Ishikawa (cell line): ENCODE results near the gene LIMD2.
A peak's percentile ranks its signal among the peaks of the same experiment; 100 is the strongest.

Source experiments
- CEBPB ChIP-seq: IDR thresholded peaks from 2 replicates; pipeline ENCODE4 v1.6.1; 2012
- CREB1 ChIP-seq: IDR thresholded peaks from 2 replicates; pipeline ENCODE4 v1.6.1; 2012; ENCODE audit warnings: low read depth
- EGR1 ChIP-seq: IDR thresholded peaks from 2 replicates; pipeline ENCODE4 v1.6.1; 2012
- EP300 ChIP-seq: IDR thresholded peaks from 2 replicates; pipeline ENCODE4 v1.6.1; 2012; ENCODE audit warnings: borderline replicate concordance
- FOXM1 ChIP-seq: IDR thresholded peaks from 2 replicates; pipeline ENCODE4 v1.6.1; 2012; ENCODE audit warnings: low read depth, borderline replicate concordance
- NFIC ChIP-seq: IDR thresholded peaks from 2 replicates; pipeline ENCODE4 v1.6.1; 2012
- RAD21 ChIP-seq: IDR thresholded peaks from 2 replicates; pipeline ENCODE4 v1.6.1; 2012; ENCODE audit warnings: low read depth
- TAF1 ChIP-seq: IDR thresholded peaks from 2 replicates; pipeline ENCODE4 v1.6.1; 2012; ENCODE audit warnings: low read depth, mild to moderate bottlenecking
- TCF12 ChIP-seq: IDR thresholded peaks from 2 replicates; pipeline ENCODE4 v1.6.1; 2012; ENCODE audit warnings: low read depth
- TEAD4 ChIP-seq: IDR thresholded peaks from 2 replicates; pipeline ENCODE4 v1.6.1; 2012
- YY1 ChIP-seq: IDR thresholded peaks from 2 replicates; pipeline ENCODE4 v1.6.1; 2012; ENCODE audit warnings: low read depth
- ZBTB7A ChIP-seq: IDR thresholded peaks from 2 replicates; pipeline ENCODE4 v1.6.1; 2012; ENCODE audit warnings: low read depth
- TF ChIP-seq, protein P1 (sequence below): IDR thresholded peaks from 2 replicates; pipeline ENCODE4 v1.6.1; 2012; ENCODE audit warnings: low read depth, mild to moderate bottlenecking
- TF ChIP-seq, protein P2 (sequence below): IDR thresholded peaks from 2 replicates; pipeline ENCODE4 v1.6.1; 2012
- TF ChIP-seq, protein P3 (sequence below): IDR thresholded peaks from 2 replicates; pipeline ENCODE4 v1.6.1; 2012

Gene LIMD2

DNA sequence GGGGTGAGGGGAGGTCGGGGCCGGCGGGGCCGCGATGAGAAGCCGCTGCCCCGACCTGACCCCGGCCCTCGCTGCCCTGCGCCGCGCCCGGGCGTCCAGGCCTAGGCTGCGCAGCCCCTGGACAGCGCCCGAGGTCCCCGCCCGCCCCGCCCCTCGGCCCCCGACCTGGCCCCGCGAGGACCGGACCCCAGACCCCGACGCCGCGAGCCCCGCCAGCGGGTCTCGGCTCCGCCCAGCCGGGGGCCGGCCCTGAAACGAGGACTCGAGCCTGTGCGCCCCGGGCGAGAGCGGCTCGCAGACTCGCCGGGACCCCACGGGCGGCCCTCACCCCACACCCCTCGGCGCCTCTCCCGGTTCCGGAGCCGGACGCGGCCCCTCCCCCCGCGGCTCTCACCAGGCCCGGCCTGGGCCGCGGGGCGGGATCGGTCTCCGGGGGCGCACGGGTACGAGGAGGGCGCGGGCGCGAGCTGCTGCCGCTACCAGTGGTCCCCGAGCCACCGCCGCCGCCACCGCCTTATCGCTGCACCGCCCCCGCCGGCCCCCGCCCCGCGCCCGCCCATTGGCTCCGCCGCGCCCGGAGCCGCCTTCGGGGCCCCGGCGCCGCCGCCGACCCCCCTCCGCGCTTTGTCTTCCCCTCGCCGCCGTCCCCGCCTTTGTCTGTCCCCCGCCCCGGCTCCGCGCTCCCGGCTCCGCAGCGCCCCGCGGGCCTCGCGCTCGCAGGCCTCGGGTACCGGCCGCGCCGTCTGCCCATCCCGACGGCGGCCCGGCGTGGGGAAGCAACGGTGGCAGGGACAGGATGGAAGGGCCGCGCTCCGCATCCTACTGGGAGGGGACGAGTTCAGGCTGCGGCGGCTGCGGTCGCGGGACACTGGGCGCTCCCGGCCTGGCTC lies at the start of gene LIMD2:
TSS of gene LIMD2 (minus strand) at position 488 of the 890 bp plus-strand sequence. CDS start 827 bp downstream, outside the sequence.
- TF ChIP-seq, protein P1, sequence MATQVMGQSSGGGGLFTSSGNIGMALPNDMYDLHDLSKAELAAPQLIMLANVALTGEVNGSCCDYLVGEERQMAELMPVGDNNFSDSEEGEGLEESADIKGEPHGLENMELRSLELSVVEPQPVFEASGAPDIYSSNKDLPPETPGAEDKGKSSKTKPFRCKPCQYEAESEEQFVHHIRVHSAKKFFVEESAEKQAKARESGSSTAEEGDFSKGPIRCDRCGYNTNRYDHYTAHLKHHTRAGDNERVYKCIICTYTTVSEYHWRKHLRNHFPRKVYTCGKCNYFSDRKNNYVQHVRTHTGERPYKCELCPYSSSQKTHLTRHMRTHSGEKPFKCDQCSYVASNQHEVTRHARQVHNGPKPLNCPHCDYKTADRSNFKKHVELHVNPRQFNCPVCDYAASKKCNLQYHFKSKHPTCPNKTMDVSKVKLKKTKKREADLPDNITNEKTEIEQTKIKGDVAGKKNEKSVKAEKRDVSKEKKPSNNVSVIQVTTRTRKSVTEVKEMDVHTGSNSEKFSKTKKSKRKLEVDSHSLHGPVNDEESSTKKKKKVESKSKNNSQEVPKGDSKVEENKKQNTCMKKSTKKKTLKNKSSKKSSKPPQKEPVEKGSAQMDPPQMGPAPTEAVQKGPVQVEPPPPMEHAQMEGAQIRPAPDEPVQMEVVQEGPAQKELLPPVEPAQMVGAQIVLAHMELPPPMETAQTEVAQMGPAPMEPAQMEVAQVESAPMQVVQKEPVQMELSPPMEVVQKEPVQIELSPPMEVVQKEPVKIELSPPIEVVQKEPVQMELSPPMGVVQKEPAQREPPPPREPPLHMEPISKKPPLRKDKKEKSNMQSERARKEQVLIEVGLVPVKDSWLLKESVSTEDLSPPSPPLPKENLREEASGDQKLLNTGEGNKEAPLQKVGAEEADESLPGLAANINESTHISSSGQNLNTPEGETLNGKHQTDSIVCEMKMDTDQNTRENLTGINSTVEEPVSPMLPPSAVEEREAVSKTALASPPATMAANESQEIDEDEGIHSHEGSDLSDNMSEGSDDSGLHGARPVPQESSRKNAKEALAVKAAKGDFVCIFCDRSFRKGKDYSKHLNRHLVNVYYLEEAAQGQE, result peak; percentile 57
- TF ChIP-seq, protein P2, sequence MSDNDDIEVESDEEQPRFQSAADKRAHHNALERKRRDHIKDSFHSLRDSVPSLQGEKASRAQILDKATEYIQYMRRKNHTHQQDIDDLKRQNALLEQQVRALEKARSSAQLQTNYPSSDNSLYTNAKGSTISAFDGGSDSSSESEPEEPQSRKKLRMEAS, result 0 out of 2 replicates have a peak, but pooled peaks have one; percentile 22
- TF ChIP-seq ZBTB7A (peak; percentile 54; the same call in 1 of the 2 replicates), TCF12 (no peak), CREB1 (no peak)

DNA sequence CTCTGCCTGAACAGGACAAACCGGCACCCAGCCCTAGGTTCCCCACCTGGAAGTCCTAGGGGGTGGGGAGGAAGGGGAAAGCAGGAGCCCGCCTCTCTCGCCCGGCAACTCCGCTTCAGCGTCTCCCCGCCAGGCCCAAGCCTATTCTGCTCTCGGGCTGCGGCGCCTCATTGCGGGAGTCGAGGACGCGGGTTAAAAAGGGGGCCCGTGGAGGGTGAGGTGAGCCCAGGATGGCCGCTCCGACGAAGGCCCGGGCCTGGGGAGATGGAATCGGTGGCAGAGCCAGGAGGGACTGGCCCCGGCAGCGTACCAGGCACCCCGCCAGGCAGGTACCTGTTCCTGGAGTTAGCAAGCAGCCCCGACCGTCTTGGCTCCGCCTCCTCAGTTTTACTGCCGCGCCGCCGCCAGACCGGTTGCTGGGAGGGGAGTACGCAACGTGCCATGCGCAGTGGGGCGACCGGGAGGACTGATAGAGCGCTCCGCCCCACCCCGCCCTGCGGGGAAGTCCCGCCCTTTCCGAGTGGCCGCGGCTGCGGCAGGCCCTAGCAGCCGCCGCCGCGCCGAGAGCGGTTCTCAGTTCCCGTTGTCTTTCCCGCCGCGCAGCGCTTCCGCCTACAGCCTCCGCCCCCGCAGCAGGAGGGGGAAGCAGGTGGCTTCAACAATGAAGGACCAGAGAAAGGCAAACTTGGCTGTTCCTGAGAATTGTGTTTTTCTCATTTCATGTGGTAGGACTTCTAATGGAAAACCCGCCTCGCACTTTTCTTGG lies 41.7 kb upstream of the LIMD2 start, which contains the start of gene STRADA:
TSS of gene STRADA (minus strand) at position 392 of the 766 bp plus-strand sequence. CDS start 13,430 bp downstream, outside the sequence.
- TF ChIP-seq RAD21 (no peak), YY1 (no peak), CEBPB (no peak), NFIC (no peak), FOXM1 (0 out of 2 replicates have a peak, but pooled peaks have one; percentile 35), TCF12 (peak; percentile 48), EP300 (peak; percentile 28; the same call in 1 of the 2 replicates), TAF1 (peak; percentile 72; the same call in 1 of the 2 replicates), CREB1 (no peak), EGR1 (peak; percentile 94), TEAD4 (0 out of 2 replicates have a peak, but pooled peaks have one; percentile 0), ZBTB7A (0 out of 2 replicates have a peak, but pooled peaks have one; percentile 42)
- TF ChIP-seq, protein P2, result peak; percentile 88
- TF ChIP-seq, protein P3, sequence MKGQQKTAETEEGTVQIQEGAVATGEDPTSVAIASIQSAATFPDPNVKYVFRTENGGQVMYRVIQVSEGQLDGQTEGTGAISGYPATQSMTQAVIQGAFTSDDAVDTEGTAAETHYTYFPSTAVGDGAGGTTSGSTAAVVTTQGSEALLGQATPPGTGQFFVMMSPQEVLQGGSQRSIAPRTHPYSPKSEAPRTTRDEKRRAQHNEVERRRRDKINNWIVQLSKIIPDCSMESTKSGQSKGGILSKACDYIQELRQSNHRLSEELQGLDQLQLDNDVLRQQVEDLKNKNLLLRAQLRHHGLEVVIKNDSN, result no peak
- TF ChIP-seq, protein P1, result 0 out of 2 replicates have a peak, but pooled peaks have one; percentile 22

DNA sequence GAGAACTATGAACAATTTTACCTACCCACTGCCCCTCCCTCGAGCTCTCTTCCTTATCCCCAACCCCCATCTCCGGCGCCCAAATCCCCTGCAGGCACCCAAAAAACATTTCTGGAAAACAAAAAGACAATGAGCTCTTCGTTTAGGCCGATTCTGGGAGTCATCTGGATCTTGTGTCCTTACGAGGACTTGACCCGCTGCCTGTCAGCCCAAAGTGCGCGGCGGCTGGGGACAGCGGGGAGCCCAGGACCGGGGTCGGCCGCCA lies 41.1 kb upstream of the LIMD2 start:
- TF ChIP-seq EGR1, result no peak

DNA sequence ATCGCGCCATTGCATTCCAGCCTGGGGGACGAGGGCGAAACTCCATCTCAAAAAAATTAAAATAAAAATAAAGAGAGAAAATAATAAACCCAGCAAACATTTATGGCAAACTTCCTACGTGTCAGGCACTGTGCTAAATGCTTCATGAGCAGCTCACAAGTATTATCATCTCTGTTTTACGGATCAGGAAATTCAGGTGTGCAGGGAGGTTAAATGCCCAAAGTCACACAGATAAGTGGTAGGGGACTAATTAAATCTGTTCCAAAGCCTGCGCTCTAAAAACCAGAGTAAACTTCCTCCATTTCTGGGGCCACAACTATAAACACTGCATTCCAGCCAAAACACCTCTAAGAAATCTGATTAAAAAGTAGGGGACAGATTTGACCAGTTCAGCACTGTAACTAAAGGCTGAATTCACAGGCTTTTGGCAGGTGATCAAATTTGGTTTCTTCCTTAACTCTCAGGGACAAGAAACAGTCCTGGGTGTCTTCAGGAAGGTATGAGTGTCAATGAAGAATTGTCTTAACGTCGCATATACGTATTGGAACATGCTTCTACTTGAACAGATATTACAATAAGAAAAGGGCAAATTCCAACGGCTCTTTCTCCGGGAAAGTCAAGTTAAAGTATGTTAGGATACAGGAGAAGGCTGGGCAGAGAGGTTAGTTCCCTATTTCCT lies 40.7 kb upstream of the LIMD2 start:
- no peak for TF ChIP-seq TAF1
- no peak for TF ChIP-seq TCF12
- no peak for TF ChIP-seq CREB1

DNA sequence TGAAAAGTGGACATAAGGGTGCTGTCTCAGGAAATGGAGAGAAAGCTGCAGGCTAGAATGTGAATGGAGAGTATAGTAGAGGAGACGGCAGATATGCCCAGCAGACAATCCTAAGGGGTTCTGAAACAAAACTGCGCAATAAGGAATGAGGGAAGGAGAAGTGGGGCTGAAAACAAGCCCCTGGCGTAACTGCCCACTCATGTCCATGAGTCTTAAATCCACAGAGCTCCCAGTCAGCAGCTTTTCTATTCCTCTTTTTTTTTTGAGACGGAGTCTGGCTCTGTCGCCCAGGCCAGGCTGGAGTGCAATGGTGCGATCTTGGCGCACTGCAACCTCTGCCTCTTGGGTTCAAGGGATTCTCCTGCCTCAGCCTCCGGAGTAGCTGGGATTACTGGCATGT lies 35.8 kb upstream of the LIMD2 start:
- TF ChIP-seq EP300 (no peak), NFIC (no peak), TCF12 (no peak), TEAD4 (no peak), CEBPB (no peak), EGR1 (no peak), ZBTB7A (no peak), TAF1 (no peak), YY1 (no peak), FOXM1 (no peak)
- TF ChIP-seq, protein P1, result no peak
- TF ChIP-seq, protein P2, result no peak
- TF ChIP-seq, protein P3, result no peak
